ENCODE data around the gene IFNG-AS1. TPM values are rescaled to one million over a fixed set of nuclear protein-coding genes. Genes with fewer than 3 reads are reported as not detected.

Gene IFNG-AS1
- total RNA-seq, 4 donors from 2014 or later = not detected

- H3K27me3 ChIP-seq = no peaks in the 10 kb centered on the region
- H3K4me1 ChIP-seq = no peaks in the 10 kb centered on the region
- no peak for TF ChIP-seq POLR2A (IDR thresholded peaks at IDR 0.05)
- TF ChIP-seq, protein P1, sequence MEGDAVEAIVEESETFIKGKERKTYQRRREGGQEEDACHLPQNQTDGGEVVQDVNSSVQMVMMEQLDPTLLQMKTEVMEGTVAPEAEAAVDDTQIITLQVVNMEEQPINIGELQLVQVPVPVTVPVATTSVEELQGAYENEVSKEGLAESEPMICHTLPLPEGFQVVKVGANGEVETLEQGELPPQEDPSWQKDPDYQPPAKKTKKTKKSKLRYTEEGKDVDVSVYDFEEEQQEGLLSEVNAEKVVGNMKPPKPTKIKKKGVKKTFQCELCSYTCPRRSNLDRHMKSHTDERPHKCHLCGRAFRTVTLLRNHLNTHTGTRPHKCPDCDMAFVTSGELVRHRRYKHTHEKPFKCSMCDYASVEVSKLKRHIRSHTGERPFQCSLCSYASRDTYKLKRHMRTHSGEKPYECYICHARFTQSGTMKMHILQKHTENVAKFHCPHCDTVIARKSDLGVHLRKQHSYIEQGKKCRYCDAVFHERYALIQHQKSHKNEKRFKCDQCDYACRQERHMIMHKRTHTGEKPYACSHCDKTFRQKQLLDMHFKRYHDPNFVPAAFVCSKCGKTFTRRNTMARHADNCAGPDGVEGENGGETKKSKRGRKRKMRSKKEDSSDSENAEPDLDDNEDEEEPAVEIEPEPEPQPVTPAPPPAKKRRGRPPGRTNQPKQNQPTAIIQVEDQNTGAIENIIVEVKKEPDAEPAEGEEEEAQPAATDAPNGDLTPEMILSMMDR (IDR thresholded peaks at IDR 0.05) = no peak
- TF ChIP-seq EP300 (IDR thresholded peaks at IDR 0.05) = no peak
- H3K4me3 ChIP-seq = no peak overlapping the region
- WGBS, 2 donors = 71 to 86% methylated on average over 9 of the region's 9 CpGs
- H3K9me3 ChIP-seq = no peaks in the 10 kb centered on the region
- DNase-seq (ENCODE audit: low spot score in 2 of 2) = no peak
- H3K36me3 ChIP-seq = no peaks in the 10 kb centered on the region
- no peak overlapping the region for H3K27ac ChIP-seq
Measured at GRCh38 chr12:68031881-68032739, 42.9 kb downstream of the IFNG-AS1 start.

GRCh38 chr12:68034567-68034966 lies 45.3 kb downstream of the IFNG-AS1 start:
- no peak for DNase-seq (ENCODE audit: low spot score in 2 of 2)
- H3K27me3 ChIP-seq = no peaks in the 10 kb centered on the region
- no peak overlapping the region for H3K27ac ChIP-seq
- H3K4me3 ChIP-seq = no peak overlapping the region
- no peaks in the 10 kb centered on the region for H3K36me3 ChIP-seq
- 84 to 92% methylated on average over 5 of the region's 5 CpGs for WGBS, 2 donors
- no peaks in the 10 kb centered on the region for H3K4me1 ChIP-seq
- no peaks in the 10 kb centered on the region for H3K9me3 ChIP-seq
- TF ChIP-seq, protein P1 (IDR thresholded peaks at IDR 0.05) = no peak
- TF ChIP-seq EP300 (IDR thresholded peaks at IDR 0.05) (no peak), POLR2A (IDR thresholded peaks at IDR 0.05) (no peak)

DNA sequence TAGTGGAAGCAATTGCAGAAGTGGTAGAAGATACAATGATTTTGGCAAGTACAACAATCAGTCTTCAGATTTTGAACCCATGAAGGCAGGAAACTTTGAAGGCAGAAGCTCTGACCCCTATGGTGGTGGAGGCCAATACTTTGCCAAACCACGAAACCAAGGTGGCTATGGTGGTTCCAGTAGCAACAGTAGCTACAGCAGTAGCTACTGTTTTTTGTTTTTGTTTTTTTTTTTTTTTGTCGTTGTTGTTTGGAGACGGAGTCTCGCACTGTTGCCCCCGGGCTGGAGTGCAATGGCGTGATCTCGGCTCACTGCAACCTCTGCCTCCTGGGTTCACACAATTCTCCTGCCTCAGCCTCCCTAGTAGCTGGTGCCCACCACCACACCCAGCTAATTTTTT lies 47.4 kb downstream of the IFNG-AS1 start:
- WGBS, 2 donors = 87 to 90% methylated on average over 7 of the region's 7 CpGs

DNA sequence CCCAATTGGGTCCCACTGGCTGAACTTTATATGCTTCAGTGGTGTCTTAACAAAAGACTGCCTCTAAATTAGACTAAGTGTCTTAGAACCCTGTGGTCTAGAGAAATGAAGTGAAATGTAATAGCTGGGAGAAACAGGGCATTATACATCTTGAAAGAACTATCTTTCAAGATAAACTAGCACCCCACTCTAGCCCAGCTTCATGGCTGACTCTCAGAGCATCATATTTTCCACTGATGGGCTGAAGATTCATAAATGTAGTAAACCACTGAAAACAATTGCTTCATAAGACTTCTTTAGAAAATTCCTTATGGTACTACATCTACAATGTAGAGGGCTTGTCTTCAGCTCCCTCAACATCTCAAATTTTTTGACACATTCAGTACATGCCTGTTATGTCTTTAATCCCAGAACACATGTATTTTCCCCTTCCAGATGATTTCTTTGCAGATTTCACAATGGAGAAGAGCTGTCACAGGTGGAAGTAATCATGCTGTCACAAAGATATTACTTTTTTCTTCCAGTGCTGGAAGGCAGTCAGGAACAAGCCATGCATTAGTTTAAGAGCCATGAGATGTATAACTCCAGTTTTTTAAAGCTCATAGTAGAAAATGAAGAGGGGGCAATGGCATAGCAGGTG lies 48.5 kb downstream of the IFNG-AS1 start:
- DNase-seq (ENCODE audit: low spot score in 2 of 2) = no peak
- Histone ChIP-seq H3K4me3 (no peak overlapping the region), H3K9me3 (no peaks in the 10 kb centered on the region), H3K36me3 (no peaks in the 10 kb centered on the region), H3K4me1 (peaks cover 0 to 3% (median 0%) of the 10 kb centered on the region in 4 donors), H3K27ac (no peak overlapping the region), H3K27me3 (no peaks in the 10 kb centered on the region)
- TF ChIP-seq POLR2A (IDR thresholded peaks at IDR 0.05) (no peak), EP300 (IDR thresholded peaks at IDR 0.05) (no peak)
- TF ChIP-seq, protein P1 (IDR thresholded peaks at IDR 0.05) = no peak

More for the DNA sequence above, 47.4 kb downstream of the IFNG-AS1 start:
- Histone ChIP-seq H3K27me3 (no peaks in the 10 kb centered on the region), H3K4me3 (no peak overlapping the region), H3K9me3 (no peaks in the 10 kb centered on the region), H3K36me3 (no peaks in the 10 kb centered on the region), H3K4me1 (peaks cover 0 to 3% (median 0%) of the 10 kb centered on the region in 4 donors), H3K27ac (no peak overlapping the region)
- TF ChIP-seq POLR2A (IDR thresholded peaks at IDR 0.05) (no peak), EP300 (IDR thresholded peaks at IDR 0.05) (no peak)
- TF ChIP-seq, protein P1 (IDR thresholded peaks at IDR 0.05) = no peak
- DNase-seq (ENCODE audit: low spot score in 2 of 2) = no peak

DNA sequence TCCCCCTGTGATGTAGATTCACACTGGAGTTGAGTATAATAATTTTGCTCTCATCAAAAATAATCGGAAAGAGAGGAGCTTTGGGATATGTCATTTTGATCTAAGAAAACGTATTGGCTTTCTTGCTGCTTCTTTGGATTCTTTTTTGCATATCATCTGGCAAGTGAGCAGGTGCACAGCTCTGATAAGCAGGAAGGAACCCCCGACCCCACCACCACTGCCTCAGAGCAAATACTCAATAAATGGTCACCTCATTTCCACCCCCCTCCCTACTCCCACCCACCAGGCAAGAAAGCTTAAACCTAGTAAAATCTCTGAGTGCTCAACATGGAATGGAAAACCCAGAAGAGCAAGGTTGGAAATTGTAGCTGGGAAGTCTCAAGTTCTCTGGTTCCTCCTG lies 49.4 kb downstream of the IFNG-AS1 start:
- Histone ChIP-seq H3K27ac (no peak overlapping the region), H3K36me3 (no peaks in the 10 kb centered on the region), H3K27me3 (no peaks in the 10 kb centered on the region), H3K4me1 (peaks cover 0 to 3% (median 0%) of the 10 kb centered on the region in 4 donors), H3K9me3 (no peaks in the 10 kb centered on the region), H3K4me3 (no peak overlapping the region)
- WGBS, 2 donors = 66 to 67% methylated on average over 3 of the region's 3 CpGs
- TF ChIP-seq POLR2A (IDR thresholded peaks at IDR 0.05) (no peak), EP300 (IDR thresholded peaks at IDR 0.05) (no peak)
- TF ChIP-seq, protein P1 (IDR thresholded peaks at IDR 0.05) = no peak
- no peak for DNase-seq (ENCODE audit: low spot score in 2 of 2)
